ENCODE results near the gene CACYBP.

CACYBP gene, protein sequence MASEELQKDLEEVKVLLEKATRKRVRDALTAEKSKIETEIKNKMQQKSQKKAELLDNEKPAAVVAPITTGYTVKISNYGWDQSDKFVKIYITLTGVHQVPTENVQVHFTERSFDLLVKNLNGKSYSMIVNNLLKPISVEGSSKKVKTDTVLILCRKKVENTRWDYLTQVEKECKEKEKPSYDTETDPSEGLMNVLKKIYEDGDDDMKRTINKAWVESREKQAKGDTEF

DNA sequence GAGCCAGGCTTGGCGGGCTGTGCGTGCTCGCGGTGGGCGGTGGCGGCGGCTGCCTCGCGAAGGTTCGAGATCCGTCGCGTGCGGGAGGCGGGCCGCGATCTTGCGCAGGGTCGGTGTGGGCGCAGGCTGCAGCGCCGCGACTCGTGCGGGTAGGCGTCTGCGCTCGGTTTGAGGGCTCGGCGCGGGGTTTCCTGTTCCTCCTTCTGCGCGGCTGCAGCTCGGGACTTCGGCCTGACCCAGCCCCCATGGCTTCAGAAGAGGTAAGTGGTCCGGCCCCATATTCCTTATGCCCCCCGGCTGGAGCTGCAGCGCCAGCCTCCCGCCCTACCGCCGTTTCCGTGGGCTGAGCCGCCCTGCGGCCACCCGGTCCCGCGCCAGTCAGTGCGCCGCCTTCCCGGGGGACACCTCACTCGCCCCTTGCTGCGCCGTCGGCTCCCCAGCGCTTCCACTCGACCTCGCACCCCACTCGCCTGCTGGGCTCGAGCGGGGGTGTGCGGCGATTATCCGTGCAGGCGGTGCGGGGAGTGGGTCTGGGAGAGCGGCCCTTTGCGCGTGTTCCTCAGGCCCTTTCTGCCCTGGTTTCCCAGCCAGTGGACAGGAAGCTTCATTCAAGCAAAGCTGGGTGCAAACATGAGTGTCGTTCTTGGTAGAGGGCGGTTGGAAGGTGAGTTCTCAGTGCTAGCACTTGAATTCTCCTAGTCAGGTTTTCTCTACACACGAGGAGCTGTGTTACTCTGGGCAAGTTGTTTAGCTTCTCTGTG lies at the start of gene CACYBP:
Gene CACYBP, plus strand, starts transcription at position 12 of the 761 bp plus-strand sequence. Its CDS starts 234 bp downstream, at position 246.
- DNase-seq (ENCODE audit: low read depth), result no peak
- TF ChIP-seq, protein P1, sequence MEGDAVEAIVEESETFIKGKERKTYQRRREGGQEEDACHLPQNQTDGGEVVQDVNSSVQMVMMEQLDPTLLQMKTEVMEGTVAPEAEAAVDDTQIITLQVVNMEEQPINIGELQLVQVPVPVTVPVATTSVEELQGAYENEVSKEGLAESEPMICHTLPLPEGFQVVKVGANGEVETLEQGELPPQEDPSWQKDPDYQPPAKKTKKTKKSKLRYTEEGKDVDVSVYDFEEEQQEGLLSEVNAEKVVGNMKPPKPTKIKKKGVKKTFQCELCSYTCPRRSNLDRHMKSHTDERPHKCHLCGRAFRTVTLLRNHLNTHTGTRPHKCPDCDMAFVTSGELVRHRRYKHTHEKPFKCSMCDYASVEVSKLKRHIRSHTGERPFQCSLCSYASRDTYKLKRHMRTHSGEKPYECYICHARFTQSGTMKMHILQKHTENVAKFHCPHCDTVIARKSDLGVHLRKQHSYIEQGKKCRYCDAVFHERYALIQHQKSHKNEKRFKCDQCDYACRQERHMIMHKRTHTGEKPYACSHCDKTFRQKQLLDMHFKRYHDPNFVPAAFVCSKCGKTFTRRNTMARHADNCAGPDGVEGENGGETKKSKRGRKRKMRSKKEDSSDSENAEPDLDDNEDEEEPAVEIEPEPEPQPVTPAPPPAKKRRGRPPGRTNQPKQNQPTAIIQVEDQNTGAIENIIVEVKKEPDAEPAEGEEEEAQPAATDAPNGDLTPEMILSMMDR (IDR thresholded peaks at IDR 0.05; ENCODE audit: control insufficient read depth, extremely low read depth, insufficient read depth), result no peak
- H3K4me3 ChIP-seq (ENCODE audit: low read depth, low read length), result peak within 1 kb of the TSS; percentile 91

DNA sequence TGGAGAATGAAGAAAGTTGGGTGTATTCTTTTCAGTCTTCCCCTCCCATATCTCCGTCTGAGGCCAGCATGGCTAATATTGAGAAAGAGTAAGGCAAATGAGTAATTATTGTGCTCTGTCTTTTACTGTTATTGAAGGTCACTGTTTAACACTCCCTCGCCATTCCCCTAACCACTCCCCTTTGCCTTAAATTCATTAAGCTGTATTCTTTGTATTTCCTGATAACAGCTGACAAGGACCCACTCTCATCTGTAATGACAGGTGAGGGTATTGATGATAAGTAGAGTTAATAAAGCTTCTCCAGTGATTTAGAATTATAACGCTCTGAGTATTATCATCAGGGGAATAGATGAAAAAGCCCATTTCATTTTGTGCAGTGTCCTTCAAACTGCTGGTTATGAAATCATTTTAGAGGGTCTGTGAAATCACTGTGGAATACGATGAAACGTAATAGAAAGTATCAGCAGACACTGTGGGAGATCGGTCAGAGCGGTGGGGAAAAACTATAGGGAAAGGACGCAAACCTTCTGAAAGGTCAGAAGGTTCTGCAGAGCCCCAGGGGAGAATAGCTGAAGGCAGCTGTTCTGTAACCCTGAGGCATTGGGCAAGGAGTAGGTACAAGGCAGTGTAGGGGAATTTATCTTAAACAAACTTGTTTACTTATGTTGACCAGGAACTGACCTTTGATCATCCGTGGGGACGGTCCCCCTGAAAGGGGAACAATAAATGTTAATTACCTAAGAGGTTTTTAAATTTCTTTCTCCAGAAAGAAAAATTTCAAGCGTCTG lies 46.3 kb upstream of the CACYBP start:
- DNase-seq (ENCODE audit: low read depth), result no peak
- H3K4me3 ChIP-seq (ENCODE audit: low read depth, low read length), result no peak overlapping the region
- TF ChIP-seq, protein P1 (IDR thresholded peaks at IDR 0.05; ENCODE audit: control insufficient read depth, extremely low read depth, insufficient read depth), result no peak

DNA sequence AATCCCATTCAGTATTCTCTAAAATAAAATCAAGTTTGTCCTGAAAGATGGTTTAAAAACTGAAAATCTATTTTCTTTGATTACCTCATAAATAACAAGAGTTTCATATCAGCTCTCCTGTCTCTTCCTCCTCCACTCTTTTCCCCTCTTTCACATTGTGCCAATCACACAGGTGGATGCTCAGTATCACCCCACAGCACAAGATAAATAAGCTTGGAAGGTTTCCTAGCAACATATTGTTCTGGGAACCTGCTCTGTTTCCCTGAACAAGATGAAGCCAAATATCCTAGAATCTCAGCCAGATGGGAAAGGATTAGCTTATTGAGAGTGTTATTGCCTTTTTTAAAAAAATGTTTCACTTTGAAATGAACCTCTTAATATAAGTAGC lies 45.7 kb upstream of the CACYBP start:
- no peak overlapping the region for H3K4me3 ChIP-seq (ENCODE audit: low read depth, low read length)
- DNase-seq (ENCODE audit: low read depth), result no peak
- TF ChIP-seq, protein P1 (IDR thresholded peaks at IDR 0.05; ENCODE audit: control insufficient read depth, extremely low read depth, insufficient read depth), result no peak

DNA sequence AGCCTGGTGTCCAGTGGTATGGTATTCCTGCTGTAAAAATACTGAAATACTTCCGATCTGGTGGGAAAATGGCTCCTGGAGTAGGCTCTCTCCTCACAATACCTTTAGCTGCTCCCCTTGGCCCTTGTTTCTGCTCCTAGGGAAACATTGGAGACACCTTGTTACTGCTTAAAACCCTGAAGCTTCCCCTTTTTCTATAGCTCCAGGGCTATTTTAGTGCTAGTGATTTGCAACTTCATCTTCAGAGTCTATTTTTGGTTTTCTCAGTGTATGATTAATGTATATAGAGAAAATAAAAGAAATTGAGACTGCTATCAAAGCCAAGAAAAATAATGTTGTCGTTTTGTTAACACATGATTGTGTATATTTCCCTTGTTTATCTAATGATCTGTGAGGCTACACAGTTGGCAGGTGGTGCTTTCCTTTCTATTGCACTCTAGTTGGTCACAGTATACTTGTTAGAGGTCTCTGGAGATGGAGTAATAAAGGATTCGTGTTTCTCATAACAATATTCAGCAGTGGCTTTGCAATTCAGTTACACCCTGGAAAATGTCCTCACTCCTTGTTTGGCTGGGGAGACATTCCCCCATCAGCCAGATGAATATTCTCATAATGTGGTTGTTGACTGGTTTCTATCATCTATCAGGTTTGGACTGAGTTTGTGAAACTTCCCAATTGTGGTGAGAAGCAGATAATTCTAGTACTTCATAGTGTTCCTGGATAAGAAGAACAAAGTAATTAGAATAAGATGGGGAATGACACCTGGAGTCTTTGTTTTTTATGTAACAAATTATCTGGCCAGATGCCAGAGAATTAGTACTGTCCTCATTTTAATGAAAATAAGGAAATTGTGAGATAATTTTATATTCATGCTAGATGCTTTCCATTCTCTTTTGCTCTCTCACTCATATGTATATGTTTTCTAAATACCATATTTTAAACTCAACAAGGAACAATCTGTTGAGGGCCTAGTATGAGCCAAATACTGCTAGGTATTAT lies 44.8 kb upstream of the CACYBP start:
- TF ChIP-seq, protein P1 (IDR thresholded peaks at IDR 0.05; ENCODE audit: control insufficient read depth, extremely low read depth, insufficient read depth), result no peak
- H3K4me3 ChIP-seq (ENCODE audit: low read depth, low read length), result no peak overlapping the region
- no peak for DNase-seq (ENCODE audit: low read depth)

DNA sequence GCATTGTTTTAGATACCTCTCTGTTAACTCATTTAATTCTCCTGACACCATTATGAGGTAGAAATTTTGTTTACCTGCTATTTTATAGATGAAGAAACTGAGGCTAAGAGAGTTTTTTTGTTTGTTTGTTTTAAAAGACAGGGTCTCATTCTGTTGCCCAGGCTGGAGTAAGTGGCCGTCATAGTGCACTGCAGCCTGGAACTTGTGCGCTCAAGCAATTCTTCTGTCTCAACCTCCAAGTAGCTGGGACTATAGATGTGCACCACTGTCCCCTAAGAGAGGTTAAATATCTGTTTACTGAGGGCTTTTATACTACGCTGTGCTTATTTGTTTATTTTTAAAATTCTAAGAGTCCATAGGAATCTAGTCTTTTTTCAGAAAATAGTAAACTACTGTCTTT lies 43.7 kb upstream of the CACYBP start:
- TF ChIP-seq, protein P1 (IDR thresholded peaks at IDR 0.05; ENCODE audit: control insufficient read depth, extremely low read depth, insufficient read depth), result no peak
- no peak overlapping the region for H3K4me3 ChIP-seq (ENCODE audit: low read depth, low read length)
- no peak for DNase-seq (ENCODE audit: low read depth)

DNA sequence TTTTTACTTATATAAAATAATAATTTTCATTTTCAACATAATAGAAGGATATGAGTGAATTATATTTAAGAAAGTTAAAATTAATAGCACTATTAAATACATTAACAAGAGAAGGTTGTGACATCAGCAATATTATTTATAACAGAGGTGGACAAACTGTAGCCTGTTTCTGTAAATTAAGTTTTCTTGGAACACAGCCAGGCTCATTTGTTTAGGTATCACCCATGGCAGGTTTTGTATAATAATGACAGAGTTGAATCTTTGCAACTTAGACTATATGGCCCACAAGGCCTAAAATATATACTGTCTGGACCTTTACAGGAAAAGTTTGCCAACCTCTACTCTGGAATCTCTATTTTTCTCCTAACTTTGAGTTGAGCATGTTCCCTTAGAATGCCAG lies 42.8 kb upstream of the CACYBP start:
- TF ChIP-seq, protein P1 (IDR thresholded peaks at IDR 0.05; ENCODE audit: control insufficient read depth, extremely low read depth, insufficient read depth), result no peak
- no peak for DNase-seq (ENCODE audit: low read depth)
- no peak overlapping the region for H3K4me3 ChIP-seq (ENCODE audit: low read depth, low read length)
